Panc1 (cell line): Measurements from ENCODE around the gene CRYAA. TPM values are rescaled to one million over a fixed set of nuclear protein-coding genes. Genes with fewer than 3 reads are reported as not detected.

Source experiments
- ATAC-seq: fragments of 200-7000 bp; cut with Tn5 transposase; 2 replicates; pipeline ENCODE4 v1.9.1; 2020; ENCODE audit warnings: mild to moderate bottlenecking, moderate library complexity
- BruUV-seq: library from RNA; stranded (reverse); fragments of 400-500 nt; replicated peaks from 2 replicates; lab custom pipeline; 2021; lab: Mats Ljungman, UMichigan
- CTCF ChIA-PET: fragments of 300-600 bp; sonication (Branson Sonifier 250); formaldehyde crosslinking; loops from one replicate; lab custom pipeline; 2022; ENCODE audit warnings: antibody characterized with exemption; lab: Charles Lee
- POLR2A ChIA-PET: fragments of 300-600 bp; sonication (Branson Sonifier 250); formaldehyde crosslinking; loops from one replicate; lab custom pipeline; 2022; ENCODE audit warnings: antibody characterized with exemption; lab: Charles Lee
- DNase-seq: peaks from one replicate; pipeline ENCODE4 v3.0.0-alpha.2; 2010; ENCODE audit warnings: low read depth, low spot score
- H3K27ac ChIP-seq: 2 replicates; pipeline ENCODE4 v1.5.1; 2011; ENCODE audit warnings: mild to moderate bottlenecking, low read length, inconsistent platforms
- H3K27me3 ChIP-seq: fragments of 200-500 bp; sonication (Bioruptor generic); 2 replicates; pipeline ENCODE4 v1.6.0; 2014; ENCODE audit warnings: low read length, inconsistent platforms; ENCODE audit not compliant: control insufficient read depth, insufficient read depth
- H3K36me3 ChIP-seq: fragments of 200-500 bp; sonication (Bioruptor generic); 2 replicates; pipeline ENCODE4 v1.5.1; 2014; ENCODE audit warnings: inconsistent platforms, mild to moderate bottlenecking, low read length, moderate library complexity; ENCODE audit not compliant: control insufficient read depth, insufficient read depth
- H3K4me1 ChIP-seq: 2 replicates; pipeline ENCODE4 v1.5.1; 2011; ENCODE audit warnings: inconsistent platforms, mild to moderate bottlenecking, low read length, moderate library complexity; ENCODE audit not compliant: control insufficient read depth, insufficient read depth
- H3K4me3 ChIP-seq, 2 experiments: 2 replicates each; pipeline ENCODE4 v1.5.1; 2011 to 2012; ENCODE audit warnings: low read depth in 2 of 2, low read length in 2 of 2, mild to moderate bottlenecking in 2 of 2, inconsistent platforms in 1 of 2, moderate library complexity in 1 of 2
- H3K9me3 ChIP-seq: fragments of 200-500 bp; sonication (Bioruptor generic); 2 replicates; pipeline ENCODE4 v1.5.1; 2014; ENCODE audit warnings: low read depth, mild to moderate bottlenecking, inconsistent platforms, low read length, moderate library complexity; ENCODE audit not compliant: control insufficient read depth, insufficient read depth
- POLR2AphosphoS5 ChIP-seq: IDR thresholded peaks from 2 replicates; pipeline ENCODE4 v1.6.1; 2012; ENCODE audit warnings: mild to moderate bottlenecking, low read depth, low read length, moderate library complexity
- SIN3A ChIP-seq: IDR thresholded peaks from 2 replicates; pipeline ENCODE4 v1.6.1; 2012; ENCODE audit warnings: low read depth, mild to moderate bottlenecking, low read length, moderate library complexity, borderline replicate concordance; ENCODE audit not compliant: insufficient read depth
- TCF7L2 ChIP-seq: IDR thresholded peaks from 2 replicates; pipeline ENCODE4 v1.6.1; 2011; ENCODE audit warnings: mild to moderate bottlenecking, low read depth, low read length, inconsistent platforms
- in situ Hi-C: cut with HindIII; loops from 2 replicates; pipeline ENCODE4 v1.10.0; 2016; ENCODE audit warnings: low sequenced_read_pairs, low pct_unique_long_range_greater_than_20kb
- intact Hi-C: fragments of 100-400 bp; cut with micrococcal nuclease; formaldehyde crosslinking; loops from one replicate; pipeline ENCODE4 v1.10.0; 2022; ENCODE audit not compliant: unreplicated experiment
- total RNA-seq: library from RNA; stranded (reverse); gene quantifications from one replicate; pipeline ENCODE4 v1.2.1, GENCODE V29; 2021; ENCODE audit not compliant: unreplicated experiment
- TF ChIP-seq, protein P1 (sequence below), 2 experiments: IDR thresholded peaks; 2 replicates each; pipeline ENCODE4 v1.6.1; 2011 to 2012; ENCODE audit warnings: low read depth in 2 of 2, control low read depth in 1 of 2, low read length in 1 of 2, mild to moderate bottlenecking in 1 of 2, moderate library complexity in 1 of 2; ENCODE audit not compliant: insufficient read depth in 1 of 2
- TF ChIP-seq, protein P2 (sequence below): fragments of 450-650 bp; IDR thresholded peaks from 2 replicates; pipeline ENCODE4 v1.5.1; 2017; ENCODE audit warnings: mild to moderate bottlenecking

Gene CRYAA
- total RNA-seq, 1 experiment from 2014 or later = 2.1 TPM

DNA sequence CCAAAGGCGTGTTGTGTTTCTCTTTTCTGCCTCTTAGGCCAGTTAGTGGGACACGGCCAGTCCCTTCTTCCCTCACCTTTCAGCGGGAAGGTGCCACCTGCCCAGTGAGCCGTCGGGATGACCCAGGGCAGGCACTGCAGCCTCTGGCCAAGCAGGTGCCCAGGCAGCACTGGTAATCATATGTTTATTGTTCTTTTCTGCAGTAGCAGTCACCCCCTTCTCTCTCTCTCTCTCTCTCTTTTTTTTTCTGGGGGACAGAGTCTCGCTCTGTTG is 38.2 kb downstream of the CRYAA start:
- in situ Hi-C loops = no loop called here
- intact Hi-C loops = no loop called here
- Histone ChIP-seq H3K36me3 (no peaks in the 10 kb centered on the region), H3K9me3 (no peaks in the 10 kb centered on the region), H3K4me1 (no peaks in the 10 kb centered on the region), H3K27ac (no peak overlapping the region), H3K4me3 (no peak overlapping the region), H3K27me3 (no peaks in the 10 kb centered on the region)
- ATAC-seq (no peak), DNase-seq (no peak)
- BruUV-seq = no TSS peak
- TF ChIP-seq, protein P1, sequence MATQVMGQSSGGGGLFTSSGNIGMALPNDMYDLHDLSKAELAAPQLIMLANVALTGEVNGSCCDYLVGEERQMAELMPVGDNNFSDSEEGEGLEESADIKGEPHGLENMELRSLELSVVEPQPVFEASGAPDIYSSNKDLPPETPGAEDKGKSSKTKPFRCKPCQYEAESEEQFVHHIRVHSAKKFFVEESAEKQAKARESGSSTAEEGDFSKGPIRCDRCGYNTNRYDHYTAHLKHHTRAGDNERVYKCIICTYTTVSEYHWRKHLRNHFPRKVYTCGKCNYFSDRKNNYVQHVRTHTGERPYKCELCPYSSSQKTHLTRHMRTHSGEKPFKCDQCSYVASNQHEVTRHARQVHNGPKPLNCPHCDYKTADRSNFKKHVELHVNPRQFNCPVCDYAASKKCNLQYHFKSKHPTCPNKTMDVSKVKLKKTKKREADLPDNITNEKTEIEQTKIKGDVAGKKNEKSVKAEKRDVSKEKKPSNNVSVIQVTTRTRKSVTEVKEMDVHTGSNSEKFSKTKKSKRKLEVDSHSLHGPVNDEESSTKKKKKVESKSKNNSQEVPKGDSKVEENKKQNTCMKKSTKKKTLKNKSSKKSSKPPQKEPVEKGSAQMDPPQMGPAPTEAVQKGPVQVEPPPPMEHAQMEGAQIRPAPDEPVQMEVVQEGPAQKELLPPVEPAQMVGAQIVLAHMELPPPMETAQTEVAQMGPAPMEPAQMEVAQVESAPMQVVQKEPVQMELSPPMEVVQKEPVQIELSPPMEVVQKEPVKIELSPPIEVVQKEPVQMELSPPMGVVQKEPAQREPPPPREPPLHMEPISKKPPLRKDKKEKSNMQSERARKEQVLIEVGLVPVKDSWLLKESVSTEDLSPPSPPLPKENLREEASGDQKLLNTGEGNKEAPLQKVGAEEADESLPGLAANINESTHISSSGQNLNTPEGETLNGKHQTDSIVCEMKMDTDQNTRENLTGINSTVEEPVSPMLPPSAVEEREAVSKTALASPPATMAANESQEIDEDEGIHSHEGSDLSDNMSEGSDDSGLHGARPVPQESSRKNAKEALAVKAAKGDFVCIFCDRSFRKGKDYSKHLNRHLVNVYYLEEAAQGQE (IDR thresholded peaks at IDR 0.05; ENCODE audit: insufficient read depth in 1 of 2, low read depth in 2 of 2, low read length in 1 of 2) = no peak
- no peak for TF ChIP-seq TCF7L2
- TF ChIP-seq, protein P2, sequence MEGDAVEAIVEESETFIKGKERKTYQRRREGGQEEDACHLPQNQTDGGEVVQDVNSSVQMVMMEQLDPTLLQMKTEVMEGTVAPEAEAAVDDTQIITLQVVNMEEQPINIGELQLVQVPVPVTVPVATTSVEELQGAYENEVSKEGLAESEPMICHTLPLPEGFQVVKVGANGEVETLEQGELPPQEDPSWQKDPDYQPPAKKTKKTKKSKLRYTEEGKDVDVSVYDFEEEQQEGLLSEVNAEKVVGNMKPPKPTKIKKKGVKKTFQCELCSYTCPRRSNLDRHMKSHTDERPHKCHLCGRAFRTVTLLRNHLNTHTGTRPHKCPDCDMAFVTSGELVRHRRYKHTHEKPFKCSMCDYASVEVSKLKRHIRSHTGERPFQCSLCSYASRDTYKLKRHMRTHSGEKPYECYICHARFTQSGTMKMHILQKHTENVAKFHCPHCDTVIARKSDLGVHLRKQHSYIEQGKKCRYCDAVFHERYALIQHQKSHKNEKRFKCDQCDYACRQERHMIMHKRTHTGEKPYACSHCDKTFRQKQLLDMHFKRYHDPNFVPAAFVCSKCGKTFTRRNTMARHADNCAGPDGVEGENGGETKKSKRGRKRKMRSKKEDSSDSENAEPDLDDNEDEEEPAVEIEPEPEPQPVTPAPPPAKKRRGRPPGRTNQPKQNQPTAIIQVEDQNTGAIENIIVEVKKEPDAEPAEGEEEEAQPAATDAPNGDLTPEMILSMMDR = no peak
- no peak for TF ChIP-seq SIN3A
- no peak for TF ChIP-seq POLR2AphosphoS5
- ChIA-PET POLR2A (no interaction called here), CTCF (no interaction called here)

DNA sequence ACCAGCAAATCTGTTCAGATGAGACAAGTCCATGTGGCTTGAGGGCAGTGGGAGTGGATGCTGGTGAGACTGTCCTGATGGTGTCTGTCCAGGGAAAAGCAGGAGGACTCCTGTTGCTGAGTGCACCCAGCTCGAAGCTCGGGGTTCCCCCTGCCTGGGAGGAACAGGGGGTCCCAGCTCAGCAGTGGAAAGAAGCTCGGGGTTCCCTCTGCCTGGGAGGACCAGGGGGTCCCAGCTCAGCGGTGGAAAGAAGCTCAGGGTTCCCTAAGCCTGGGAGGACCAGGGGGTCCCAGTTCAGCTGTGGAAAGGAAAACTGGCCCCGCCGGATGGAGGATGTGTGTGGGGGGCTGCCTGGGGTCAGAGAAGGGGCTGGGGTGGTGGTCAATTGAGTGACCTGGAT is 39.1 kb downstream of the CRYAA start:
- Histone ChIP-seq H3K4me1 (no peaks in the 10 kb centered on the region), H3K36me3 (no peaks in the 10 kb centered on the region), H3K27ac (no peak overlapping the region), H3K9me3 (no peaks in the 10 kb centered on the region), H3K27me3 (no peaks in the 10 kb centered on the region), H3K4me3 (no peak overlapping the region)
- intact Hi-C loops (no loop called here), in situ Hi-C loops (no loop called here)
- ATAC-seq = no peak
- DNase-seq = no peak
- no TSS peak for BruUV-seq
- ChIA-PET POLR2A (no interaction called here), CTCF (no interaction called here)
- TF ChIP-seq, protein P2 = no peak
- TF ChIP-seq POLR2AphosphoS5 (no peak), TCF7L2 (no peak), SIN3A (no peak)
- TF ChIP-seq, protein P1 (IDR thresholded peaks at IDR 0.05; ENCODE audit: insufficient read depth in 1 of 2, low read depth in 2 of 2, low read length in 1 of 2) = no peak
